Upper lobe of left lung (tissue), 6 donors: ENCODE measurements around the gene WNT16. TPM values are rescaled to one million over a fixed set of nuclear protein-coding genes. Genes with fewer than 3 reads are reported as not detected.
A peak's percentile ranks its signal among the peaks of the same experiment; 100 is the strongest.
"Not testable (repeated sequence)": the region's sequence is repeated elsewhere in the genome, so short reads cannot be mapped to it uniquely, and the experiment has no call there.

Experiments used
- ATAC-seq, 2 donors: fragments of 200-7000 bp; cut with Tn5 transposase; one replicate each; pipeline ENCODE4 v1.9.1; 2022; ENCODE audit warnings: mild to moderate bottlenecking in 2 of 2, moderate library complexity in 2 of 2; ENCODE audit not compliant: low FRiP score in 2 of 2
- DNase-seq, 2 donors: peaks; one replicate each; pipeline ENCODE4 v3.0.0-alpha.2; 2019 to 2020
- H3K27ac ChIP-seq, 4 donors: fragments of 200-600 bp; sonication (generic); one replicate each; pipeline ENCODE4 v1.5.1; 2016 to 2019
- H3K27me3 ChIP-seq, 4 donors: fragments of 200-600 bp; sonication (generic); one replicate each; pipeline ENCODE4 v1.5.1; 2017 to 2019
- H3K36me3 ChIP-seq, 4 donors: fragments of 200-600 bp; sonication (generic); one replicate each; pipeline ENCODE4 v1.5.1; 2016 to 2019
- H3K4me1 ChIP-seq, 4 donors: fragments of 200-600 bp; sonication (generic); one replicate each; pipeline ENCODE4 v1.5.1; 2018 to 2019
- H3K4me3 ChIP-seq, 4 donors: fragments of 200-600 bp; sonication (generic); one replicate each; pipeline ENCODE4 v1.5.1; 2017 to 2019; ENCODE audit warnings: mild to moderate bottlenecking in 2 of 4, moderate library complexity in 1 of 4
- H3K9me3 ChIP-seq, 4 donors: fragments of 200-600 bp; sonication (generic); one replicate each; pipeline ENCODE4 v1.5.1; 2018 to 2019
- CTCF ChIP-seq, 6 experiments: fragments of 450-650 bp in 4 of 6; fragments of 200-600 bp in 2 of 6; sonication (generic) in 2 of 6; IDR thresholded peaks; one replicate each; pipeline ENCODE4 v1.5.1; 2016 to 2019; ENCODE audit warnings: antibody characterized with exemption in 6 of 6
- EP300 ChIP-seq, 4 donors: sonication (generic); formaldehyde crosslinking; IDR thresholded peaks; one replicate each; pipeline ENCODE4 v1.5.1; 2017; ENCODE audit warnings: antibody characterized with exemption in 4 of 4, control low read depth in 2 of 4
- POLR2A ChIP-seq, 4 donors: fragments of 450-650 bp; IDR thresholded peaks; one replicate each; pipeline ENCODE4 v1.5.1; 2016 to 2017; ENCODE audit warnings: antibody characterized with exemption in 4 of 4, mild to moderate bottlenecking in 2 of 4
- POLR2AphosphoS5 ChIP-seq, 2 donors: sonication (generic); formaldehyde crosslinking; IDR thresholded peaks; one replicate each; pipeline ENCODE4 v1.5.1; 2017; ENCODE audit warnings: antibody characterized with exemption in 2 of 2
- WGBS, 2 donors: methylation state at CpG; one replicate each; pipeline ENCODE4 v1.1.5; 2017 to 2018; 5-methylcytosine and 5-hydroxymethylcytosine counted together
- total RNA-seq, 6 donors: library from RNA; depleted of rRNA in 4 of 6; stranded (reverse); fragments of >200 nt in 4 of 6; gene quantifications; one replicate each; pipeline versions ENCODE4 v1.1.0 to v1.2.1, GENCODE V29; 2016 to 2021
- donor health status: DM: no; HTN: no; CAD: no; lungs with moderate emphysema.
- donor health status: DM: no; HTN: yes; CAD: no; lungs with severe emphysema.

The WNT16 gene
- total RNA-seq, 6 donors from 2014 or later: not detected

- Histone ChIP-seq H3K4me1 (peaks cover 0 to 5% (median 0%) of the 10 kb centered on the region in 4 donors), H3K4me3 (no peak overlapping the region), H3K27ac (no peak overlapping the region), H3K36me3 (no peaks in the 10 kb centered on the region), H3K27me3 (no peaks in the 10 kb centered on the region), H3K9me3 (no peaks in the 10 kb centered on the region)
- 50 to 64% methylated on average over 9 of the region's 9 CpGs for WGBS, 2 donors
- TF ChIP-seq POLR2AphosphoS5 (IDR thresholded peaks at IDR 0.05) (no peak), EP300 (IDR thresholded peaks at IDR 0.05) (no peak), CTCF (IDR thresholded peaks at IDR 0.05) (no peak), POLR2A (IDR thresholded peaks at IDR 0.05) (no peak)
- DNase-seq (no peak), ATAC-seq (peak in 1 of 2 donors; percentile 35)
Measured at GRCh38 chr7:121313793-121314676, 14.8 kb upstream of the WNT16 start.

GRCh38 chr7:121315170-121315569, 13.6 kb upstream of the WNT16 start:
- H3K27ac ChIP-seq, ATAC-seq, H3K36me3 ChIP-seq, H3K9me3 ChIP-seq, H3K27me3 ChIP-seq, DNase-seq, H3K4me3 ChIP-seq, H3K4me1 ChIP-seq: not testable (repeated sequence)
- 96 to 98% methylated on average over 2 to 3 of the region's 3 CpGs for WGBS, 2 donors

GRCh38 chr7:121322460-121322859, 6.3 kb upstream of the WNT16 start:
- ATAC-seq (no peak), DNase-seq (no peak)
- WGBS, 2 donors: 43 to 56% methylated on average over 3 of the region's 3 CpGs
- no peaks in the 10 kb centered on the region for H3K4me1 ChIP-seq
- TF ChIP-seq EP300 (IDR thresholded peaks at IDR 0.05): no peak
- TF ChIP-seq POLR2A (IDR thresholded peaks at IDR 0.05): no peak
- TF ChIP-seq POLR2AphosphoS5 (IDR thresholded peaks at IDR 0.05): no peak
- TF ChIP-seq CTCF (IDR thresholded peaks at IDR 0.05): no peak
- no peak overlapping the region for H3K27ac ChIP-seq
- H3K27me3 ChIP-seq: peaks cover 0 to 2% (median 0%) of the 10 kb centered on the region in 4 donors
- H3K4me3 ChIP-seq: no peak overlapping the region
- no peaks in the 10 kb centered on the region for H3K9me3 ChIP-seq
- no peaks in the 10 kb centered on the region for H3K36me3 ChIP-seq

GRCh38 chr7:121323515-121324302, 5.1 kb upstream of the WNT16 start:
- TF ChIP-seq POLR2AphosphoS5 (IDR thresholded peaks at IDR 0.05): no peak
- no peak for TF ChIP-seq EP300 (IDR thresholded peaks at IDR 0.05)
- no peak for TF ChIP-seq POLR2A (IDR thresholded peaks at IDR 0.05)
- TF ChIP-seq CTCF (IDR thresholded peaks at IDR 0.05): no peak
- Histone ChIP-seq H3K4me3 (no peak overlapping the region), H3K4me1 (peaks cover 0 to 2% (median 0%) of the 10 kb centered on the region in 4 donors), H3K27me3 (peaks cover 0 to 4% (median 2%) of the 10 kb centered on the region in 4 donors), H3K9me3 (no peaks in the 10 kb centered on the region), H3K27ac (no peak overlapping the region), H3K36me3 (no peaks in the 10 kb centered on the region)
- ATAC-seq (no peak), DNase-seq (no peak)
- 62 to 66% methylated on average over 5 of the region's 5 CpGs for WGBS, 2 donors

- whole genome bisulfite sequencing, 2 donors: 85% methylated on average over 5 of the region's 5 CpGs
- no peak for TF ChIP-seq CTCF (IDR thresholded peaks at IDR 0.05)
- ATAC-seq: no peak
Measured at GRCh38 chr7:121327671-121328070, 1.1 kb upstream of the WNT16 start.

More at GRCh38 chr7:121327671-121328070, 1.1 kb upstream of the WNT16 start:
- Histone ChIP-seq H3K9me3 (no peaks in the 10 kb centered on the region), H3K36me3 (no peaks in the 10 kb centered on the region), H3K27me3 (peaks cover 0 to 25% (median 16%) of the 10 kb centered on the region in 4 donors), H3K4me1 (peaks cover 15 to 22% (median 18%) of the 10 kb centered on the region in 4 donors), H3K4me3 (no peak overlapping the region), H3K27ac (no peak overlapping the region)
- DNase-seq: no peak
